ENCODE results near the gene ASTN2.
"Not testable (repeated sequence)": the region's sequence is repeated elsewhere in the genome, so short reads cannot be mapped to it uniquely, and the experiment has no call there.

GRCh38 chr9:116888476-116888875, 526.4 kb downstream of the ASTN2 start:
- not testable (repeated sequence) for TF ChIP-seq YY1 (IDR thresholded peaks at IDR 0.05; ENCODE audit: insufficient read depth, insufficient read length); ZNF274 (IDR thresholded peaks at IDR 0.05; ENCODE audit: low read depth, low read length)

Data from NT2/D1 (cell line).